H1 (cell line): Measurements from ENCODE around the gene MGLL. TPM values are rescaled to one million over a fixed set of nuclear protein-coding genes. Genes with fewer than 3 reads are reported as not detected.

Experiments used
- CTCF ChIA-PET: fragments of 300-600 bp; sonication (Branson Sonifier 250); formaldehyde crosslinking; loops from one replicate; lab custom pipeline; 2021; ENCODE audit not compliant: partially characterized antibody; lab: Charles Lee
- POLR2A ChIA-PET: fragments of 300-600 bp; sonication (Branson Sonifier 250); formaldehyde crosslinking; loops from one replicate; lab custom pipeline; 2021; ENCODE audit warnings: inconsistent platforms; ENCODE audit not compliant: partially characterized antibody; lab: Charles Lee
- DNase-seq, 2 experiments: peaks; one replicate each; pipeline versions ENCODE4 v3.0.0 to v3.0.0-alpha.2; 2010 to 2022; ENCODE audit warnings: low spot score in 2 of 2, low read depth in 1 of 2, mixed read lengths in 1 of 2
- FAIRE-seq: peaks from 2 replicates; lab custom pipeline; 2011; peaks lifted over from hg19 to GRCh38; lab: Jason Lieb, UNC
- H2AFZ ChIP-seq: 2 replicates; pipeline ENCODE4 v1.8.1; 2012; ENCODE audit warnings: low read length, inconsistent platforms
- H2AK5ac ChIP-seq: 2 replicates; pipeline ENCODE4 v1.6.1; 2013; ENCODE audit warnings: low read depth, low read length
- H2BK120ac ChIP-seq: replicated peaks from 2 replicates; pipeline ENCODE3; 2013; ENCODE audit warnings: low read depth, low read length, inconsistent platforms
- H2BK12ac ChIP-seq: 2 replicates; pipeline ENCODE4 v1.6.1; 2013; ENCODE audit warnings: low read depth, low read length
- H2BK15ac ChIP-seq: 2 replicates; pipeline ENCODE4 v1.6.1; 2013; ENCODE audit warnings: low read length
- H2BK20ac ChIP-seq: 2 replicates; pipeline ENCODE4 v1.6.1; 2013; ENCODE audit warnings: low read length
- H2BK5ac ChIP-seq: 2 replicates; pipeline ENCODE4 v1.6.1; 2013; ENCODE audit warnings: low read depth, low read length
- H3K14ac ChIP-seq: 2 replicates; pipeline ENCODE4 v1.6.1; 2013; ENCODE audit warnings: inconsistent platforms; ENCODE audit not compliant: insufficient read length
- H3K18ac ChIP-seq: 2 replicates; pipeline ENCODE4 v1.6.1; 2013; ENCODE audit warnings: low read length; ENCODE audit errors: extremely low read depth
- H3K23ac ChIP-seq: 2 replicates; pipeline ENCODE4 v1.6.1; 2013; ENCODE audit warnings: inconsistent platforms; ENCODE audit not compliant: insufficient read length
- H3K23me2 ChIP-seq: 2 replicates; pipeline ENCODE4 v1.6.1; 2013; ENCODE audit warnings: low read depth, low read length
- H3K27ac ChIP-seq: 2 replicates; pipeline ENCODE4 v1.6.1; 2011; ENCODE audit warnings: low read depth, low read length, inconsistent platforms
- H3K27me3 ChIP-seq, 4 experiments: replicated peaks in 1 of 4; 1 replicate in 1 of 4; 2 replicates in 3 of 4; pipeline versions ENCODE4 v1.6.1 to v1.8.1; 2011 to 2013; ENCODE audit warnings: low read length in 3 of 4, mild to moderate bottlenecking in 3 of 4, inconsistent platforms in 2 of 4, mixed read lengths in 2 of 4, moderate library complexity in 1 of 4; ENCODE audit not compliant: control insufficient read depth in 3 of 4, insufficient read depth in 3 of 4; ENCODE audit errors: extremely low read depth in 1 of 4
- H3K36me3 ChIP-seq, 4 experiments: 2 replicates each; pipeline versions ENCODE4 v1.6.1 to v1.8.1; 2011 to 2013; ENCODE audit warnings: mild to moderate bottlenecking in 4 of 4, low read length in 3 of 4, moderate library complexity in 2 of 4, control low read depth in 1 of 4, inconsistent platforms in 1 of 4; ENCODE audit not compliant: insufficient read depth in 4 of 4, control insufficient read depth in 2 of 4
- H3K4ac ChIP-seq: replicated peaks from 2 replicates; pipeline ENCODE3; 2013; ENCODE audit warnings: low read length, low read depth, mixed read lengths, inconsistent platforms; ENCODE audit not compliant: insufficient read length
- H3K4me1 ChIP-seq, 4 experiments: replicated peaks in 1 of 4; 1 replicate in 1 of 4; 2 replicates in 3 of 4; pipeline versions ENCODE4 v1.6.1 to v1.8.1; 2011 to 2013; ENCODE audit warnings: low read length in 3 of 4, inconsistent platforms in 2 of 4, mixed read lengths in 1 of 4; ENCODE audit not compliant: insufficient read depth in 4 of 4, control insufficient read depth in 3 of 4
- H3K4me2 ChIP-seq, 2 experiments: 2 replicates each; pipeline versions ENCODE4 v1.6.1 to v1.8.1; 2011 to 2013; ENCODE audit warnings: low read depth in 2 of 2, low read length in 2 of 2, control low read depth in 1 of 2, inconsistent platforms in 1 of 2, mild to moderate bottlenecking in 1 of 2; ENCODE audit not compliant: insufficient read depth in 1 of 2
- H3K4me3 ChIP-seq, 4 experiments: fragments of 200-600, 300-600 bp in 1 of 4; sonication (generic), shearing (Covaris generic), sonication (Bioruptor Twin) in 1 of 4; 2 replicates each; pipeline versions ENCODE4 v1.5.1 to v1.8.1; 2011 to 2016; ENCODE audit warnings: low read length in 4 of 4, low read depth in 3 of 4, control low read depth in 2 of 4, inconsistent platforms in 2 of 4, mild to moderate bottlenecking in 2 of 4, mixed read lengths in 1 of 4, moderate library complexity in 1 of 4; ENCODE audit not compliant: insufficient read depth in 2 of 4; ENCODE audit errors: extremely low read depth in 1 of 4
- H3K56ac ChIP-seq: replicated peaks from 2 replicates; pipeline ENCODE3; 2013; ENCODE audit warnings: low read depth, mild to moderate bottlenecking, mixed read lengths, low read length, inconsistent platforms; ENCODE audit not compliant: insufficient read length
- H3K79me1 ChIP-seq: 2 replicates; pipeline ENCODE4 v1.6.1; 2013; ENCODE audit warnings: low read depth, low read length, control low read depth
- H3K79me2 ChIP-seq, 2 experiments: 2 replicates each; pipeline versions ENCODE4 v1.6.1 to v1.8.1; 2012 to 2013; ENCODE audit warnings: low read length in 2 of 2, mild to moderate bottlenecking in 2 of 2, inconsistent platforms in 1 of 2; ENCODE audit not compliant: insufficient read depth in 2 of 2, control insufficient read depth in 1 of 2
- H3K9ac ChIP-seq, 4 experiments: replicated peaks in 1 of 4; 1 replicate in 1 of 4; 2 replicates in 3 of 4; pipeline versions ENCODE4 v1.6.1 to v1.8.1; 2011 to 2013; ENCODE audit warnings: low read depth in 3 of 4, low read length in 3 of 4, control low read depth in 2 of 4, mild to moderate bottlenecking in 2 of 4, moderate library complexity in 2 of 4, inconsistent platforms in 1 of 4; ENCODE audit errors: extremely low read depth in 1 of 4
- H3K9me3 ChIP-seq, 2 experiments: 2 replicates each; pipeline versions ENCODE4 v1.6.1 to v1.8.1; 2012 to 2013; ENCODE audit warnings: mild to moderate bottlenecking in 2 of 2, moderate library complexity in 2 of 2, control low read depth in 1 of 2, inconsistent platforms in 1 of 2, low read depth in 1 of 2, low read length in 1 of 2, mixed read lengths in 1 of 2; ENCODE audit not compliant: insufficient read depth in 2 of 2
- H4K20me1 ChIP-seq, 2 experiments: replicated peaks in 1 of 2; 2 replicates each; pipeline versions ENCODE3 to v1.8.1; 2011 to 2013; ENCODE audit warnings: inconsistent platforms in 2 of 2, low read length in 2 of 2, mild to moderate bottlenecking in 1 of 2; ENCODE audit not compliant: insufficient read depth in 2 of 2, control insufficient read depth in 1 of 2
- H4K5ac ChIP-seq: 2 replicates; pipeline ENCODE4 v1.6.1; 2013; ENCODE audit warnings: low read length, low read depth, mixed read lengths, inconsistent platforms; ENCODE audit not compliant: insufficient read length
- H4K8ac ChIP-seq: 2 replicates; pipeline ENCODE4 v1.8.0; 2013; ENCODE audit warnings: mild to moderate bottlenecking, moderate library complexity, low read length, inconsistent platforms; ENCODE audit not compliant: insufficient read depth; ENCODE audit errors: extremely low read depth
- H4K91ac ChIP-seq: replicated peaks from 2 replicates; pipeline ENCODE3; 2013; ENCODE audit warnings: low read length, mixed read lengths, inconsistent platforms; ENCODE audit not compliant: insufficient read length
- ATF2 ChIP-seq: IDR thresholded peaks from 2 replicates; pipeline ENCODE4 v1.6.1; 2012; ENCODE audit warnings: low read length, inconsistent platforms
- BRCA1 ChIP-seq: IDR thresholded peaks from 2 replicates; pipeline ENCODE4 v1.6.1; 2012; ENCODE audit warnings: low read depth, low read length, improper control_type of control experiment
- CBX5 ChIP-seq: fragments of 300-800, 300-1000 bp; sonication (generic); IDR thresholded peaks from 2 replicates; pipeline ENCODE4 v1.7.1; 2016; ENCODE audit warnings: antibody characterized with exemption, low read length, low read depth
- CHD1 ChIP-seq: IDR thresholded peaks from 2 replicates; pipeline ENCODE4 v1.6.1; 2012; ENCODE audit warnings: low read depth, low read length, improper control_type of control experiment
- GTF2F1 ChIP-seq: IDR thresholded peaks from 2 replicates; pipeline ENCODE4 v1.6.1; 2012; ENCODE audit warnings: low read depth, low read length, improper control_type of control experiment, borderline replicate concordance
- RAD21 ChIP-seq, 2 experiments: IDR thresholded peaks in 1 of 2; conservative IDR thresholded peaks in 1 of 2; 2 replicates each; pipeline ENCODE4 v1.6.1; 2011; ENCODE audit warnings: low read depth in 2 of 2, low read length in 2 of 2, improper control_type of control experiment in 1 of 2, inconsistent platforms in 1 of 2, mild to moderate bottlenecking in 1 of 2, moderate library complexity in 1 of 2
- SP2 ChIP-seq: IDR thresholded peaks from 2 replicates; pipeline ENCODE4 v1.6.1; 2012; ENCODE audit warnings: mild to moderate bottlenecking, low read length, inconsistent platforms
- whole genome bisulfite sequencing, 2 experiments: shearing (Covaris generic) in 1 of 2; methylation state at CpG; one replicate each; pipeline versions ENCODE4 v1.1.6 to v1.1.7; 2013 to 2015; ENCODE audit warnings: low lambda C conversion rate in 2 of 2, mixed read lengths in 2 of 2, inconsistent platforms in 1 of 2, low coverage in 1 of 2, missing lambda C conversion rate in 1 of 2; ENCODE audit not compliant: insufficient replicate concordance in 2 of 2, insufficient coverage in 1 of 2, insufficient read length in 1 of 2; ENCODE audit errors: extremely low coverage in 1 of 2, missing lambda C conversion rate in 1 of 2; 5-methylcytosine and 5-hydroxymethylcytosine counted together
- polyA plus RNA-seq, 7 experiments: library from polyadenylated mRNA; depleted of rRNA in 3 of 7; stranded (reverse) in 5 of 7; unstranded in 2 of 7; fragments of >200 nt in 5 of 7; fragments of 200-250 nt in 2 of 7; gene quantifications; 1 replicate in 5 of 7; 2 replicates in 1 of 7; 4 replicates in 1 of 7; pipeline versions ENCODE4 v1.2.1 to v1.2.3, GENCODE V29; 2011 to 2013; ENCODE audit warnings: missing spikeins in 2 of 7, mixed read lengths in 2 of 7
- total RNA-seq: library from RNA; stranded (reverse); fragmentation: NEBNext Ultra II Directional; extraction: Animal tissue kit (Norgen Biotek cat#: 25700); gene quantifications from 2 replicates; pipeline ENCODE4 v1.2.1, GENCODE V29; 2021
- TF ChIP-seq, protein P1 (sequence below): IDR thresholded peaks from 2 replicates; pipeline ENCODE4 v1.6.1; 2012; ENCODE audit warnings: inconsistent platforms

Gene MGLL
- total and polyA plus RNA-seq, 2 of the 8 experiments (the other 6 are each of a cell fraction or from before 2014, with no cell fraction given) = 0.05 to 0.34 TPM

DNA sequence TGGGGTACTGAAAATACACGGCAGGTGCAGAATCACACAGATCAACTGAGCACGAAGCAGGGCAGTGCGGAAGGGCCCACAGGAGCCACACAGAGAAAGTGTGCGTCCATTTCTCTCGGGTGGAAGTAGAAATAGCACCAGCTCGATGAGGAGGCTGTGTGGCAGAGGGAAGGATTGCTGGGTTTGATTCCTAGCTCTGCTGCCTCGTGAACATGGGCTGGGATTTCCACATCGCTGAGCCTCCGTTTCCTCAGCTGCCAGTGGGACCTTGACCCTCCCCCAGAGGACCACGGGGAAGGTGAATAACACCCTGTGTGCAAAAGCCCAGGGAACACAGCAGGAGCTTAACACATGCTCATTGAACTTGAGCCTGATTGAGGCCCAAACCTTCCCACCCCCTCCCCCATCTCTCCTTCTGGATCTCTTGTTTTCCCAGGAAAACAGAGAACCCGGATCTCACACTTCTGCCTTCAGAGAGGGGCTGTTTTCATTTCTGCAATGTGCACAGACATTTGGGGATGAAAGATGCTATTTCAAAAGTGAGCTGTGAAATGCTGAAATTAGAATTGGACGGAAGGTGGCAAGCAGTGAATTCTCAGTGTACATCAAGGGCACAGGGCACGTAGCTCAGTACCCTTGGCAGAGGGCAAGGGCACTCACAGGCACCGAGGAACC lies 111.2 kb downstream of the MGLL start:
- H3K9ac ChIP-seq = no peak overlapping the region
- H4K20me1 ChIP-seq = no peaks in the 10 kb centered on the region
- H3K79me1 ChIP-seq = no peaks in the 10 kb centered on the region
- no peak overlapping the region for H2AK5ac ChIP-seq
- H3K27me3 ChIP-seq = no peaks in the 10 kb centered on the region
- no peak overlapping the region for H2BK120ac ChIP-seq
- FAIRE-seq = no peak
- WGBS, 2 experiments = 81% methylated on average over 14 of the region's 14 CpGs; no CpG with 5 or more reads in 1 of the 2 experiments
- H3K4me2 ChIP-seq = no peak overlapping the region
- no peak overlapping the region for H2BK12ac ChIP-seq
- no peaks in the 10 kb centered on the region for H3K36me3 ChIP-seq
- H4K8ac ChIP-seq = peak overlapping the region; percentile 5; the same call in 1 of the 2 replicates
- H3K23me2 ChIP-seq = no peaks in the 10 kb centered on the region
- H4K91ac ChIP-seq = no peak overlapping the region
- H3K14ac ChIP-seq = no peak overlapping the region
- H2AFZ ChIP-seq = 0 out of 2 replicates have a peak overlapping the region, but pooled peaks have one; percentile 15
- CTCF ChIA-PET = interaction anchor here (0.8 to 6.8 kb wide), 12 partner anchors 11 to 179 kb away, joined by 3 to 43 read pairs (median 4); no protein-coding TSS in a partner anchor
- H3K56ac ChIP-seq = no peak overlapping the region
- H3K9me3 ChIP-seq = no peaks in the 10 kb centered on the region
- POLR2A ChIA-PET = no interaction called here
- no peak for DNase-seq
- H3K23ac ChIP-seq = no peak overlapping the region
- H3K18ac ChIP-seq = peak overlapping the region; percentile 13; the same call in 1 of the 2 replicates
- no peak overlapping the region for H3K4me3 ChIP-seq
- H2BK15ac ChIP-seq = 0 out of 2 replicates have a peak overlapping the region, but pooled peaks have one; percentile 49
- no peak overlapping the region for H2BK20ac ChIP-seq
- no peak overlapping the region for H3K27ac ChIP-seq
- H3K4me1 ChIP-seq = peaks cover 0 to 11% (median 2%) of the 10 kb centered on the region in 4 experiments; a peak in 3 of 7 replicates
- H3K4ac ChIP-seq = no peak overlapping the region
- no peak overlapping the region for H4K5ac ChIP-seq
- no peak overlapping the region for H2BK5ac ChIP-seq
- no peaks in the 10 kb centered on the region for H3K79me2 ChIP-seq
- TF ChIP-seq ATF2 = no peak
- TF ChIP-seq, protein P1, sequence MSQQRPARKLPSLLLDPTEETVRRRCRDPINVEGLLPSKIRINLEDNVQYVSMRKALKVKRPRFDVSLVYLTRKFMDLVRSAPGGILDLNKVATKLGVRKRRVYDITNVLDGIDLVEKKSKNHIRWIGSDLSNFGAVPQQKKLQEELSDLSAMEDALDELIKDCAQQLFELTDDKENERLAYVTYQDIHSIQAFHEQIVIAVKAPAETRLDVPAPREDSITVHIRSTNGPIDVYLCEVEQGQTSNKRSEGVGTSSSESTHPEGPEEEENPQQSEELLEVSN = no peak
- no peak for TF ChIP-seq CBX5
- no peak for TF ChIP-seq RAD21 (IDR thresholded peaks at IDR 0.05 in 1 of 2, conservative IDR thresholded peaks at IDR 0.05 in 1 of 2; ENCODE audit: low read depth in 2 of 2, low read length in 2 of 2)
- TF ChIP-seq CHD1 = no peak
- TF ChIP-seq SP2 = no peak
- TF ChIP-seq GTF2F1 = no peak
- no peak for TF ChIP-seq BRCA1
